Transverse colon (tissue), 4 donors: Measurements from ENCODE around the gene TTC23L. TPM values are rescaled to one million over a fixed set of nuclear protein-coding genes. Genes with fewer than 3 reads are reported as not detected.

ENCODE experiments used
- DNase-seq: peaks from one replicate; pipeline ENCODE4 v3.0.0-alpha.2; 2019
- H3K27ac ChIP-seq, 4 donors: fragments of 200-600 bp; sonication (generic); 2 replicates each; pipeline ENCODE4 v1.5.1; 2016 to 2018; ENCODE audit warnings: inconsistent platforms in 4 of 4
- H3K27me3 ChIP-seq: fragments of 200-600 bp; sonication (generic); 2 replicates; pipeline ENCODE4 v1.5.1; 2017; ENCODE audit warnings: inconsistent platforms
- H3K36me3 ChIP-seq, 4 donors: fragments of 200-600 bp; sonication (generic); 2 replicates each; pipeline ENCODE4 v1.5.1; 2017 to 2019; ENCODE audit warnings: inconsistent platforms in 4 of 4
- H3K4me1 ChIP-seq, 4 donors: fragments of 200-600 bp; sonication (generic); 2 replicates each; pipeline ENCODE4 v1.5.1; 2017 to 2020; ENCODE audit warnings: inconsistent platforms in 4 of 4
- H3K4me3 ChIP-seq, 4 donors: fragments of 200-600 bp; sonication (generic); 1 replicate in 1 of 4; 2 replicates in 3 of 4; pipeline versions ENCODE4 v1.5.1 to v1.6.1; 2017 to 2019; ENCODE audit warnings: inconsistent platforms in 4 of 4
- H3K9me3 ChIP-seq, 2 donors: fragments of 200-600 bp; sonication (generic); 2 replicates each; pipeline ENCODE4 v1.5.1; 2017 to 2019; ENCODE audit warnings: inconsistent platforms in 2 of 2
- EP300 ChIP-seq: sonication (generic); formaldehyde crosslinking; IDR thresholded peaks from one replicate; pipeline ENCODE4 v1.6.1; 2017; ENCODE audit warnings: antibody characterized with exemption, low read depth
- POLR2A ChIP-seq: fragments of 450-650 bp; IDR thresholded peaks from one replicate; pipeline ENCODE4 v1.6.1; 2016; ENCODE audit warnings: antibody characterized with exemption, mild to moderate bottlenecking, moderate library complexity
- POLR2AphosphoS5 ChIP-seq, 3 donors: sonication (generic); formaldehyde crosslinking; IDR thresholded peaks; one replicate each; pipeline ENCODE4 v1.6.1; 2016; ENCODE audit warnings: antibody characterized with exemption in 3 of 3
- WGBS, 2 donors: methylation state at CpG; one replicate each; pipeline ENCODE4 v1.1.5; 2018; ENCODE audit warnings: low coverage in 1 of 2; 5-methylcytosine and 5-hydroxymethylcytosine counted together
- in situ Hi-C, 4 donors: fragments of 200-750 bp; cut with MboI; loops; one replicate each; pipeline versions ENCODE4 v1.15.0 to v1.15.1; 2017; ENCODE audit warnings: low sequenced_read_pairs in 3 of 4, low pct_ligation_motif_present in 1 of 4, low pct_unique_long_range_greater_than_20kb in 1 of 4
- intact Hi-C: fragments of 100-400 bp; cut with DNase I; formaldehyde crosslinking; loops from one replicate; pipeline ENCODE4 v1.15.1; 2023; ENCODE audit warnings: low total_unique reads
- total RNA-seq, 4 donors: library from RNA; depleted of rRNA; stranded (reverse); fragments of >200 nt; gene quantifications; one replicate each; pipeline ENCODE4 v1.1.0, GENCODE V29; 2016
- TF ChIP-seq, protein P1 (sequence below), 5 experiments: fragments of 200-600 bp in 3 of 5; fragments of 450-650 bp in 2 of 5; sonication (generic) in 3 of 5; IDR thresholded peaks; 1 replicate in 2 of 5; 2 replicates in 3 of 5; pipeline ENCODE4 v1.5.1; 2016 to 2017; ENCODE audit warnings: antibody characterized with exemption in 5 of 5, inconsistent platforms in 3 of 5, mild to moderate bottlenecking in 2 of 5, moderate library complexity in 1 of 5

TTC23L gene
- total RNA-seq, 4 donors from 2014 or later = 0.27 to 0.32 TPM; not detected in 2

DNA sequence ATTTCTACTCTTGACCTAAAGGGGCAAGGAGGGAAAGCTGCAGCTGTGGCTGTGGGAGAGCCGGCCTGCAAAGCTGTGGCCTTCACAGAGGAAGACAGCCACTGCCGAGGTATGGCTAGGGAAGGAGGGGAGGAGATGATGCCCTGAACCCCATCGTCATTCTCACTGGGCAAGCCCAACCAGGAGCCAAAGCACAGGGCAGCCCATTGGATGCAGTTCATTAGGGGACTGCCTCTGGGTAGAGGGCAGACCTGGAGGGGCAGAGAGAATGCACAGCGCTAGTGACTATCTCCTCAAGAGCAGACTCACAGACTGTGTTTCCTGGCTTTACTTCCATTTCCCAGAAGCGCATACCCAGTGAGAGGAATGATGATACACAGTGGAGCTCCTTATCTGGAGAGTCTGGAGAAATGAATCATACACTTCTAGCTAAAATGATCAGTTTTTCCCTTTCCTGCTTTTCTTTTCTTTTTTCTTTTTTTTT is 47.2 kb upstream of the TTC23L start:
- no peaks in the 10 kb centered on the region for H3K27me3 ChIP-seq
- intact Hi-C loops = no loop called here
- TF ChIP-seq, protein P1, sequence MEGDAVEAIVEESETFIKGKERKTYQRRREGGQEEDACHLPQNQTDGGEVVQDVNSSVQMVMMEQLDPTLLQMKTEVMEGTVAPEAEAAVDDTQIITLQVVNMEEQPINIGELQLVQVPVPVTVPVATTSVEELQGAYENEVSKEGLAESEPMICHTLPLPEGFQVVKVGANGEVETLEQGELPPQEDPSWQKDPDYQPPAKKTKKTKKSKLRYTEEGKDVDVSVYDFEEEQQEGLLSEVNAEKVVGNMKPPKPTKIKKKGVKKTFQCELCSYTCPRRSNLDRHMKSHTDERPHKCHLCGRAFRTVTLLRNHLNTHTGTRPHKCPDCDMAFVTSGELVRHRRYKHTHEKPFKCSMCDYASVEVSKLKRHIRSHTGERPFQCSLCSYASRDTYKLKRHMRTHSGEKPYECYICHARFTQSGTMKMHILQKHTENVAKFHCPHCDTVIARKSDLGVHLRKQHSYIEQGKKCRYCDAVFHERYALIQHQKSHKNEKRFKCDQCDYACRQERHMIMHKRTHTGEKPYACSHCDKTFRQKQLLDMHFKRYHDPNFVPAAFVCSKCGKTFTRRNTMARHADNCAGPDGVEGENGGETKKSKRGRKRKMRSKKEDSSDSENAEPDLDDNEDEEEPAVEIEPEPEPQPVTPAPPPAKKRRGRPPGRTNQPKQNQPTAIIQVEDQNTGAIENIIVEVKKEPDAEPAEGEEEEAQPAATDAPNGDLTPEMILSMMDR (IDR thresholded peaks at IDR 0.05) = no peak
- TF ChIP-seq EP300 (no peak), POLR2AphosphoS5 (IDR thresholded peaks at IDR 0.05) (no peak), POLR2A (no peak)
- H3K36me3 ChIP-seq = no peaks in the 10 kb centered on the region
- in situ Hi-C loops = no loop called here
- H3K4me3 ChIP-seq = no peak overlapping the region
- DNase-seq = no peak
- no peak overlapping the region for H3K27ac ChIP-seq
- no peaks in the 10 kb centered on the region for H3K9me3 ChIP-seq
- H3K4me1 ChIP-seq = no peaks in the 10 kb centered on the region
- 93 to 100% methylated on average over 2 to 5 of the region's 5 CpGs for WGBS, 2 donors

- in situ Hi-C loops = no loop called here
- H3K9me3 ChIP-seq = no peaks in the 10 kb centered on the region
- 82% methylated on average over 9 of the region's 9 CpGs; no CpG with 5 or more reads in 1 of the 2 donors for WGBS, 2 donors
- H3K4me1 ChIP-seq = no peaks in the 10 kb centered on the region
- H3K27me3 ChIP-seq = no peaks in the 10 kb centered on the region
- DNase-seq = no peak
- no peak overlapping the region for H3K4me3 ChIP-seq
- no peaks in the 10 kb centered on the region for H3K36me3 ChIP-seq
- TF ChIP-seq POLR2AphosphoS5 (IDR thresholded peaks at IDR 0.05) = no peak
- no peak for TF ChIP-seq EP300
- TF ChIP-seq, protein P1 (IDR thresholded peaks at IDR 0.05) = no peak
- no peak overlapping the region for H3K27ac ChIP-seq
- intact Hi-C loops = no loop called here
These were observed 36.0 kb upstream of the TTC23L start for GRCh38 chr5:34802834-34803563.

- in situ Hi-C loops (no loop called here), intact Hi-C loops (no loop called here)
- no peaks in the 10 kb centered on the region for H3K36me3 ChIP-seq
- H3K27me3 ChIP-seq = no peaks in the 10 kb centered on the region
- H3K4me3 ChIP-seq = no peak overlapping the region
- WGBS, 2 donors = 82 to 85% methylated on average over 2 to 4 of the region's 4 CpGs
- TF ChIP-seq POLR2A (no peak), POLR2AphosphoS5 (IDR thresholded peaks at IDR 0.05) (no peak), EP300 (no peak)
- TF ChIP-seq, protein P1 (IDR thresholded peaks at IDR 0.05) = no peak
- no peaks in the 10 kb centered on the region for H3K9me3 ChIP-seq
- no peak overlapping the region for H3K27ac ChIP-seq
- no peaks in the 10 kb centered on the region for H3K4me1 ChIP-seq
- DNase-seq = no peak
These were observed 34.8 kb upstream of the TTC23L start for GRCh38 chr5:34803974-34804732.

DNA sequence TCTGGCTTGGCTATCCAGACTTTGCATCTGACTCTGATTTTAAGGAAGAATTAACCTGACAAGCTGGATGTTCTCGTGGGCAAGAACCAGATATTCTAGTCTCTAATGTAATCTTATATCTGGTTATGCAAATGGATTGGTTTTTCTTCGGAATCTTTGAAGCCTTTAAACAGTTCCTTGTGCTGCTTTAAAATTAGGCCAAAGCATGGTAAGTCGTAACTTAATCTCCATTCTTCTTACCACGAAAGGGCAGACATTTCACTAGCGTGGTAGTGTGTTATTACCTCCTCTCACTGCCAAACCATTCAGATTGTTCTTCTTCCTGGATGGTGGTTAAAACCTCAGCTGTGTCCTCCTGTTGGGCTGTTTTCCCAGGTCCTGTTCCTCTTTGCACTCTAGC is 34.1 kb upstream of the TTC23L start:
- no peaks in the 10 kb centered on the region for H3K9me3 ChIP-seq
- no peaks in the 10 kb centered on the region for H3K4me1 ChIP-seq
- intact Hi-C loops (no loop called here), in situ Hi-C loops (no loop called here)
- TF ChIP-seq POLR2AphosphoS5 (IDR thresholded peaks at IDR 0.05) = no peak
- TF ChIP-seq EP300 = no peak
- no peak for TF ChIP-seq POLR2A
- TF ChIP-seq, protein P1 (IDR thresholded peaks at IDR 0.05) = no peak
- WGBS, 2 donors = 81 to 86% methylated on average over 5 of the region's 5 CpGs
- DNase-seq = no peak
- no peaks in the 10 kb centered on the region for H3K36me3 ChIP-seq
- H3K27me3 ChIP-seq = no peaks in the 10 kb centered on the region
- H3K4me3 ChIP-seq = no peak overlapping the region
- H3K27ac ChIP-seq = no peak overlapping the region
